CD1c-positive myeloid dendritic cell (primary cell): ENCODE data around the gene TAPBPL.
A peak's percentile ranks its signal among the peaks of the same experiment; 100 is the strongest.

Source experiments
- DNase-seq: peaks from one replicate; pipeline ENCODE4 v3.0.0-alpha.2; 2016; ENCODE audit errors: extremely low spot score

TAPBPL gene

GRCh38 chr12:6435961-6436715 is 15.7 kb upstream of the TAPBPL start:
- no peak for DNase-seq

DNA sequence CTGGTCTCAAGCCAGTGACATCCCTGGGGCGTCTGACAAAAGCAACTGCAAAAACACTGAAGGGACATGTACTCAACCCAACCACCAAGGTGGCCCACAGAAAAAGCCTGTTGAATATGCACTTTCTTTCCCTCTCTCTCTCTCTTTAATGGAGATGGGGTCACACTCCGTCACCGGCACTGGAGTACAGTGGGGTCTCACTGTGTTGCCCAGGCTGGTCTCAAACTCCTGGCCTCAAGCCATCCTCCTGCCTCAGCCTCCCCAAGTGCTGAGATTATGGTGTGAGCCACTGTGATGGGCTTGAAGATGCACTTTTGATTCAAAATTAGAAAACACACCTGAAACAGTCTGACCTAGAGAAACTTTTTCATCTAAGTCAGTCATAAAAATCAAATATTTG is 14.3 kb upstream of the TAPBPL start:
- no peak for DNase-seq

GRCh38 chr12:6438345-6438744 is 13.5 kb upstream of the TAPBPL start:
- no peak for DNase-seq

DNA sequence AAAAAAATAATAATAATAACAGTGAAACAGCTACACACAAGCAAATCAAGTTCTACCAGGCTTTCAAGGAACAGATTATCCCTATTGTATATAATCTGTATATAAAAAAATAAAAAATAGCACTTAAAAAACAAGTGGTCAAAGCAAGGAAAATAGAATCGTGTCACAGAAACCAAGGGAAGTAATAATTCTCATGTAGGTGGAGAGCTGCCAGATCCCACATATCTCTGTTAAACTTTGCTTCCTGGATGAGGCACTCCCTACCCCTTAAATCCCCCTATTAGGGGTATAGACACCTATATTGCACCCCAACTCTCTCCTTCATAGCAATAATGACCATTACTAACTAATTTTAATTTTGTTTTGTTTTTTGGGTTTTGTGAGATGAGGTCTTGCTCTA is 11.5 kb upstream of the TAPBPL start:
- no peak for DNase-seq

- DNase-seq = no peak
Measured at GRCh38 chr12:6442836-6443235, 9.0 kb upstream of the TAPBPL start.

- DNase-seq = no peak
Measured at GRCh38 chr12:6443361-6443983, 8.4 kb upstream of the TAPBPL start.

DNA sequence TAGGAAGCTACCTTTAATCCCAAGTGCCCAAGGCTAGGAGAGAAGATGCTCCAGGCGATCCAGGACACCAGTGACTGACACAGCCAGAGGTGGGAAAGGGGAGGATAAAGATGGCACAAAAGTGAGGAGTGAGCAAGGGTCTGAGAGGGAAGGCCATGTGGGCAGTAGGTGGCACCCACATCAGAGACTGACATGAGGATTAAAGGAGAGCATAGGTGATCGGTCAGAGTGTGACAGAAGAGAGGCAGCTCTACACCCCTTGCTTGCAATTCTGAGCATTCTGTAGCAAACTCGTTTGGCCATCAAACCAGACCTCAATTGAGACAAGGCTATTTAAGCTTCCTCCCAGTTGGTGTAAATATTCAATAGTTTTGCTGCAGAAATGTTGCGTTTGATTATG is 7.8 kb upstream of the TAPBPL start:
- DNase-seq = no peak

DNA sequence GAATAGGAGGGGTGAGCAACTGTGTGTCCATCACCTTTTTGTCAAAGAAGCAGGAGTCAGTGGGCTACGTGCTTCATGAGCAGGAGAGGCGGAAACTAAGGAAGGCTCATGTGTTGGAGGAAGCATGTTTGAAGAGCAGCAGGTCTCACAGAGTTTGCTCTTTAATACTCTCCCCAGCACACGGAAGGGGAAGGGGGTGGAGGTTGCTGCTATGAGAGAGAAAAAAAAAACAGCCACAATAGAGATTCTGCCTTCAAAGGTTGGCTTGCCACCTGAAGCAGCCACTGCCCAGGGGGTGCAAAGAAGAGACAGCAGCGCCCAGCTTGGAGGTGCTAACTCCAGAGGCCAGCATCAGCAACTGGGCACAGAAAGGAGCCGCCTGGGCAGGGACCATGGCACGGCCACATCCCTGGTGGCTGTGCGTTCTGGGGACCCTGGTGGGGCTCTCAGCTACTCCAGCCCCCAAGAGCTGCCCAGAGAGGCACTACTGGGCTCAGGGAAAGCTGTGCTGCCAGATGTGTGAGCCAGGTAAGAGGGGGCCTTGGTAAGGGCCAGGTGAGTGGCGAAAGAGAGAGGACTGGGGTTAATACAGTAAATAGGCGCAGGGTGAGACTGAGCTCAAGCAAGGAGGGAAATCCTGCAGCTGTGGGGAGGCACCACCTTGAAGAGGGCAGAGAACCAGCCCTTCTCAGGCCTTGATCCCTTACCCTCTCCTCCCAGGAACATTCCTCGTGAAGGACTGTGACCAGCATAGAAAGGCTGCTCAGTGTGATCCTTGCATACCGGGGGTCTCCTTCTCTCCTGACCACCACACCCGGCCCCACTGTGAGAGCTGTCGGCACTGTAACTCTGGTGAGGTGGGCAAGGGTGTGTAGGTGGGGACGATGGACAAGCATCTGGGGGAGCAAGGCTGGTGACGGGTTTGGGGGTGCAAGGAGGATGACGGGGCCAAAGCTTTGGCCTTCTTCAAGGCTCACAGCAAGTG is 6.8 kb upstream of the TAPBPL start, which contains the start of gene CD27:
CD27 (plus strand) TSS at position 252 of the 985 bp plus-strand sequence; CDS start at position 393, 141 bp downstream.
- no peak for DNase-seq

GRCh38 chr12:6450091-6450868 is 1.6 kb upstream of the TAPBPL start:
- no peak for DNase-seq

- DNase-seq = no peak
Measured at GRCh38 chr12:6450869-6451347, 934 bp upstream of the TAPBPL start.

- DNase-seq = no peak
Measured at GRCh38 chr12:6452245-6452943, 552 bp downstream of the TAPBPL start.

GRCh38 chr12:6452944-6453630 is 1.2 kb downstream of the TAPBPL start:
- DNase-seq = no peak

GRCh38 chr12:6457220-6457945 is 5.5 kb downstream of the TAPBPL start:
- DNase-seq = no peak

DNA sequence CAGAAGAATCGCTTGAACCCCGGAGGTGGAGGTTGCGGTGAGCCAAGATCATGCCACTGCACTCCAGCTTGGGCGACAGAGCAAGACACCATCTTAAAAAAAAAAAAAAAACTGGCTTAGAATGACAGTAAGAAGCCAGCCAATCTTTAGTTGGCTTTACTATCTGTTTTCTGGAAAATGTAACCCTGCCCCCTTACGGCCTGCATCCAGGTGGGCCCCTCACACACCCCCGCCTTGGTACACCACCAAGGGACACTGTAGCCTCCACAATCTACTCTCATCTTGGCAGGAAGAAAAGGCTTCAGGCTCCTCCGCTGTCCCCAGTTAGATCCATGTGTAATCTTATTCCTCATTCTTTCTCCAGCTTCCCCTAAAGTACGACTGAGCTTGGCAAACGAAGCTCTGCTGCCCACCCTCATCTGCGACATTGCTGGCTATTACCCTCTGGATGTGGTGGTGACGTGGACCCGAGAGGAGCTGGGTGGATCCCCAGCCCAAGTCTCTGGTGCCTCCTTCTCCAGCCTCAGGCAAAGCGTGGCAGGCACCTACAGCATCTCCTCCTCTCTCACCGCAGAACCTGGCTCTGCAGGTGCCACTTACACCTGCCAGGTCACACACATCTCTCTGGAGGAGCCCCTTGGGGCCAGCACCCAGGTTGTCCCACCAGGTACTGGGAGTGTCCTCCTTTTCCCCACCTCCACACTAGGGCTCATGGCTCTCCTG is 6.6 kb downstream of the TAPBPL start:
- no peak for DNase-seq

DNA sequence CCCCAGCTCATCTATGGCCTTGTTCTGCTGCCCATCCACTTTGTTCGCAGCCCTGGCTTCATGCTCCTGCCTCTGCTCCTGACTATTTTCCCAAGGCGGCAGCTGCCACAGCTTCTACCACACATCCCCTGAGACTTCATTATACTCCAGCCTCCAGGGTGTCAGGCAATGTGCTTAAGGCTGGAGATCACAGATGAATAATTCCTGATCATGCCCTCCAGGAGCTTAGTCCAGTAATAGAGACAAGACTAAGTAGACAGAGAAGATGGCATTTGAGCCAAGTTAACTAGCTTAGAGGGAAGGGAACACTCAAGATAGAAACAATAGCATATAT is 7.1 kb downstream of the TAPBPL start:
- DNase-seq = no peak

- peak; percentile 24 for DNase-seq
Measured at GRCh38 chr12:6460751-6461371, 9.0 kb downstream of the TAPBPL start.

DNA sequence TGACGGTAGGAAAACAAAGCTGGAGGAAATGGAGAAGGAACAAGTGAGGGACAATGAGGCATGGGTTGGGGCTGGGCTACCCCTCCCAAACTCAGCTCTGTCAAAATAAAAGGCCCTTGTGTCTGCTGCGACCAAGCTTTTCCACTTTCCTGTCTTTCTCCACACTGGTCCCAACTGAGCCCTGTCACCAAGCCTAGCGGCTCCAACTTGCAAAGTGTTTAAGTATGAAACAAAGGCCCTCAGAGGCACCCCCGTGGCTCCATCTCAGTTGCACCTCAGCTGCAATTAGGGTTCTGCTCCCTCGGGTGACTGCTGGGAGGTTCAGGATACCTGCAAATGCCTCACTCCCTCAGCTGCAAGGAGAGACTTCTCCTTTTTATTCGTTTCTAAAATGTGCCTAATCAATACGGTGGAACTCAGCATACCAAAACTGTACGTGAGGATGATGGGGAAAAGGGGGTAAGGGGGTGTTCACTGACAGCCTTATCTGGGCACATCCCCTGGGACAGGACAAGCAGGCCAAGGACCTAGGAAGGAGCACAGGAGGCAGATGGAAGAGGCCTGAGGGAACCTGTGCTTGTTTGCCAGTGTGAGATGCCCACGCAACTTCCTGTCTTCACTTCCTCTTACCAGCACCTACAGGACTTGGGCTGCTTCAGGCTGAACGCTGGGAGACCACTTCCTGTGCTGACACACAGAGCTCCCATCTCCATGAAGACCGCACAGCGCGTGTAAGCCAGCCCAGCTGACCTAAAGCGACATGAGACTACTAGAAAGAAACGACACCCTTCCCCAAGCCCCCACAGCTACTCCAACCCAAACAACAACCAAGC is 9.8 kb downstream of the TAPBPL start:
- peak; percentile 94 for DNase-seq
